ENCODE results near the gene PTPRK. TPM values are rescaled to one million over a fixed set of nuclear protein-coding genes. Genes with fewer than 3 reads are reported as not detected.

Gene PTPRK
- total and polyA plus RNA-seq, 10 of the 15 experiments (the other 5 are each of a cell fraction or from before 2014, with no cell fraction given), result 0.23 to 1.9 (median 0.55) TPM

GRCh38 chr6:127924440-127924839 lies 596.0 kb downstream of the PTPRK start:
- CTCF ChIA-PET, result no interaction called here
- no peak overlapping the region for H3K9ac ChIP-seq (ENCODE audit: control insufficient read depth, insufficient read depth, low read length)
- no peaks in the 10 kb centered on the region for H3K79me2 ChIP-seq (ENCODE audit: control insufficient read depth, insufficient read depth, low read length)
- no peaks in the 10 kb centered on the region; the same call in 2 of the 3 replicates for H3K9me3 ChIP-seq (replicated peaks; ENCODE audit: control insufficient read depth, insufficient read depth, low read length)
- H4K20me1 ChIP-seq (ENCODE audit: control insufficient read depth, insufficient read depth), result no peaks in the 10 kb centered on the region
- BruUV-seq (replicated peaks), result no TSS peak
- no peak overlapping the region for H3K4me2 ChIP-seq (ENCODE audit: control insufficient read depth, insufficient read depth)
- in situ Hi-C loops (cut with MboI), result no loop called here
- WGBS (ENCODE audit: insufficient coverage, insufficient replicate concordance, low lambda C conversion rate, missing lambda C conversion rate), result 21% methylated on average over 2 of the region's 2 CpGs
- H3K36me3 ChIP-seq (ENCODE audit: control insufficient read depth in 2 of 2, insufficient read depth in 2 of 2, low read length in 1 of 2), result no peaks in the 10 kb centered on the region
- no peak overlapping the region for H3K4me3 ChIP-seq
- no peak overlapping the region for H2AFZ ChIP-seq (ENCODE audit: control insufficient read depth, low read depth, low read length)
- intact Hi-C loops (cut with micrococcal nuclease; ENCODE audit: unreplicated experiment), result no loop called here
- FAIRE-seq (no peak), DNase-seq (ENCODE audit: low read depth, low spot score) (no peak), ATAC-seq (no peak)
- TF ChIP-seq, protein P1, sequence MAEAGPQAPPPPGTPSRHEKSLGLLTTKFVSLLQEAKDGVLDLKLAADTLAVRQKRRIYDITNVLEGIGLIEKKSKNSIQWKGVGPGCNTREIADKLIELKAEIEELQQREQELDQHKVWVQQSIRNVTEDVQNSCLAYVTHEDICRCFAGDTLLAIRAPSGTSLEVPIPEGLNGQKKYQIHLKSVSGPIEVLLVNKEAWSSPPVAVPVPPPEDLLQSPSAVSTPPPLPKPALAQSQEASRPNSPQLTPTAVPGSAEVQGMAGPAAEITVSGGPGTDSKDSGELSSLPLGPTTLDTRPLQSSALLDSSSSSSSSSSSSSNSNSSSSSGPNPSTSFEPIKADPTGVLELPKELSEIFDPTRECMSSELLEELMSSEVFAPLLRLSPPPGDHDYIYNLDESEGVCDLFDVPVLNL (IDR thresholded peaks at IDR 0.05; ENCODE audit: low read depth, low read length), result no peak
- POLR2A ChIA-PET, result no interaction called here
- SMC1A ChIA-PET (ENCODE audit: uncharacterized antibody, unreplicated experiment), result no interaction called here
- no peak overlapping the region for H3K27ac ChIP-seq (ENCODE audit: control insufficient read depth, insufficient read depth)
- RAD21 ChIA-PET (ENCODE audit: unreplicated experiment), result no interaction called here
- H3K27me3 ChIP-seq (replicated peaks in 1 of 2; ENCODE audit: control insufficient read depth in 2 of 2, insufficient read depth in 2 of 2, low read length in 1 of 2), result no peaks in the 10 kb centered on the region
- no peaks in the 10 kb centered on the region for H3K4me1 ChIP-seq (ENCODE audit: control insufficient read depth, insufficient read depth, low read length)

DNA sequence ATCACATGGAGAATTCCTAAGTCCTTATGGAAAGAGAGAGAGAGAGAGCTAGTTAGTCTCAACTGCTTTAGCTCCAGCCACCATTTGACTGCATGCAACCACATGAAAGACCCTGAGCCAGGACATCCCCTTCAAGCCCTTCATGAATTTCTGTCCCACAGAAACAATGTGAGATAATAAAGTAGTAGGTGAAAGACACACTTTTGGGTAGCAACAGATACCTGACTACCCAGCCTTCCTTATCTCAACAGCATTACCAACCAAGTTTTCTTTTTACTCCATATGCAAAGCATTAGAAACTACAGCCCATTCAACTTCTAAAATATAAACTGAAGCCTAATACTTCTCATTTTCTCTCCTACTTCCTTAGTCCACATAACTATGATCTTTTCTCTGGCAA lies 596.4 kb downstream of the PTPRK start:
- Histone ChIP-seq H3K4me3 (no peak overlapping the region), H3K9ac (ENCODE audit: control insufficient read depth, insufficient read depth, low read length) (no peak overlapping the region), H3K36me3 (ENCODE audit: control insufficient read depth in 2 of 2, insufficient read depth in 2 of 2, low read length in 1 of 2) (no peaks in the 10 kb centered on the region), H3K27ac (ENCODE audit: control insufficient read depth, insufficient read depth) (no peak overlapping the region), H3K4me2 (ENCODE audit: control insufficient read depth, insufficient read depth) (no peak overlapping the region), H2AFZ (ENCODE audit: control insufficient read depth, low read depth, low read length) (no peak overlapping the region), H4K20me1 (ENCODE audit: control insufficient read depth, insufficient read depth) (no peaks in the 10 kb centered on the region), H3K27me3 (replicated peaks in 1 of 2; ENCODE audit: control insufficient read depth in 2 of 2, insufficient read depth in 2 of 2, low read length in 1 of 2) (no peaks in the 10 kb centered on the region), H3K79me2 (ENCODE audit: control insufficient read depth, insufficient read depth, low read length) (no peaks in the 10 kb centered on the region), H3K9me3 (replicated peaks; ENCODE audit: control insufficient read depth, insufficient read depth, low read length) (no peaks in the 10 kb centered on the region; the same call in 2 of the 3 replicates), H3K4me1 (ENCODE audit: control insufficient read depth, insufficient read depth, low read length) (no peaks in the 10 kb centered on the region)
- ChIA-PET RAD21 (ENCODE audit: unreplicated experiment) (no interaction called here), SMC1A (ENCODE audit: uncharacterized antibody, unreplicated experiment) (no interaction called here), POLR2A (no interaction called here), CTCF (no interaction called here)
- TF ChIP-seq CBX5 (IDR thresholded peaks at IDR 0.05; ENCODE audit: low read depth), result no peak
- TF ChIP-seq, protein P2, sequence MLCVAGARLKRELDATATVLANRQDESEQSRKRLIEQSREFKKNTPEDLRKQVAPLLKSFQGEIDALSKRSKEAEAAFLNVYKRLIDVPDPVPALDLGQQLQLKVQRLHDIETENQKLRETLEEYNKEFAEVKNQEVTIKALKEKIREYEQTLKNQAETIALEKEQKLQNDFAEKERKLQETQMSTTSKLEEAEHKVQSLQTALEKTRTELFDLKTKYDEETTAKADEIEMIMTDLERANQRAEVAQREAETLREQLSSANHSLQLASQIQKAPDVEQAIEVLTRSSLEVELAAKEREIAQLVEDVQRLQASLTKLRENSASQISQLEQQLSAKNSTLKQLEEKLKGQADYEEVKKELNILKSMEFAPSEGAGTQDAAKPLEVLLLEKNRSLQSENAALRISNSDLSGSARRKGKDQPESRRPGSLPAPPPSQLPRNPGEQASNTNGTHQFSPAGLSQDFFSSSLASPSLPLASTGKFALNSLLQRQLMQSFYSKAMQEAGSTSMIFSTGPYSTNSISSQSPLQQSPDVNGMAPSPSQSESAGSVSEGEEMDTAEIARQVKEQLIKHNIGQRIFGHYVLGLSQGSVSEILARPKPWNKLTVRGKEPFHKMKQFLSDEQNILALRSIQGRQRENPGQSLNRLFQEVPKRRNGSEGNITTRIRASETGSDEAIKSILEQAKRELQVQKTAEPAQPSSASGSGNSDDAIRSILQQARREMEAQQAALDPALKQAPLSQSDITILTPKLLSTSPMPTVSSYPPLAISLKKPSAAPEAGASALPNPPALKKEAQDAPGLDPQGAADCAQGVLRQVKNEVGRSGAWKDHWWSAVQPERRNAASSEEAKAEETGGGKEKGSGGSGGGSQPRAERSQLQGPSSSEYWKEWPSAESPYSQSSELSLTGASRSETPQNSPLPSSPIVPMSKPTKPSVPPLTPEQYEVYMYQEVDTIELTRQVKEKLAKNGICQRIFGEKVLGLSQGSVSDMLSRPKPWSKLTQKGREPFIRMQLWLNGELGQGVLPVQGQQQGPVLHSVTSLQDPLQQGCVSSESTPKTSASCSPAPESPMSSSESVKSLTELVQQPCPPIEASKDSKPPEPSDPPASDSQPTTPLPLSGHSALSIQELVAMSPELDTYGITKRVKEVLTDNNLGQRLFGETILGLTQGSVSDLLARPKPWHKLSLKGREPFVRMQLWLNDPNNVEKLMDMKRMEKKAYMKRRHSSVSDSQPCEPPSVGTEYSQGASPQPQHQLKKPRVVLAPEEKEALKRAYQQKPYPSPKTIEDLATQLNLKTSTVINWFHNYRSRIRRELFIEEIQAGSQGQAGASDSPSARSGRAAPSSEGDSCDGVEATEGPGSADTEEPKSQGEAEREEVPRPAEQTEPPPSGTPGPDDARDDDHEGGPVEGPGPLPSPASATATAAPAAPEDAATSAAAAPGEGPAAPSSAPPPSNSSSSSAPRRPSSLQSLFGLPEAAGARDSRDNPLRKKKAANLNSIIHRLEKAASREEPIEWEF (IDR thresholded peaks at IDR 0.05; ENCODE audit: insufficient replicate concordance, low read depth, low read length), result no peak
- TF ChIP-seq POLR2AphosphoS2 (IDR thresholded peaks at IDR 0.05; ENCODE audit: low read depth, low read length), result no peak
- no peak for TF ChIP-seq ATF2 (IDR thresholded peaks at IDR 0.05; ENCODE audit: low read length)
- no peak for TF ChIP-seq RCOR1 (conservative IDR thresholded peaks at IDR 0.05; ENCODE audit: low read depth, low read length)
- TF ChIP-seq ZNF622 (IDR thresholded peaks at IDR 0.05), result no peak
- TF ChIP-seq, protein P3, sequence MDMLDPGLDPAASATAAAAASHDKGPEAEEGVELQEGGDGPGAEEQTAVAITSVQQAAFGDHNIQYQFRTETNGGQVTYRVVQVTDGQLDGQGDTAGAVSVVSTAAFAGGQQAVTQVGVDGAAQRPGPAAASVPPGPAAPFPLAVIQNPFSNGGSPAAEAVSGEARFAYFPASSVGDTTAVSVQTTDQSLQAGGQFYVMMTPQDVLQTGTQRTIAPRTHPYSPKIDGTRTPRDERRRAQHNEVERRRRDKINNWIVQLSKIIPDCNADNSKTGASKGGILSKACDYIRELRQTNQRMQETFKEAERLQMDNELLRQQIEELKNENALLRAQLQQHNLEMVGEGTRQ (IDR thresholded peaks at IDR 0.05; ENCODE audit: borderline replicate concordance, low read depth, low read length), result no peak
- TF ChIP-seq ZNF274 (IDR thresholded peaks at IDR 0.05; ENCODE audit: insufficient read depth, insufficient read length), result no peak
- TF ChIP-seq SMARCA5 (IDR thresholded peaks at IDR 0.05), result no peak
- in situ Hi-C loops (cut with MboI) (no loop called here), intact Hi-C loops (cut with micrococcal nuclease; ENCODE audit: unreplicated experiment) (no loop called here)
- no TSS peak for BruUV-seq (replicated peaks)
- FAIRE-seq (no peak), ATAC-seq (no peak; the same call in 2 of the 3 replicates), DNase-seq (ENCODE audit: low read depth, low spot score) (no peak)

Data from GM12878 (cell line).